Adrenal gland (tissue), 5 donors: Measurements from ENCODE around the gene KRTAP6-2.

ENCODE experiments used
- CTCF ChIP-seq, 6 experiments: fragments of 450-650 bp in 4 of 6; fragments of 200-600 bp in 2 of 6; sonication (generic) in 1 of 6; IDR thresholded peaks; 1 replicate in 5 of 6; 2 replicates in 1 of 6; pipeline versions ENCODE4 v1.5.1 to v1.8.0; 2016 to 2021; ENCODE audit warnings: antibody characterized with exemption in 6 of 6, mild to moderate bottlenecking in 2 of 6, moderate library complexity in 1 of 6
- POLR2A ChIP-seq, 2 donors: fragments of 450-650 bp; IDR thresholded peaks; one replicate each; pipeline ENCODE4 v1.6.1; 2017; ENCODE audit warnings: antibody characterized with exemption in 2 of 2, mild to moderate bottlenecking in 2 of 2, moderate library complexity in 1 of 2
- donor health status: DM: no; HTN: no; CAD: no.

GRCh38 chr21:30552782-30553181 lies 45.9 kb downstream of the KRTAP6-2 start:
- TF ChIP-seq CTCF (IDR thresholded peaks at IDR 0.05) = no peak
- no peak for TF ChIP-seq POLR2A (IDR thresholded peaks at IDR 0.05)
